Astrocyte of the cerebellum (primary cell): ENCODE measurements around the gene KNCN.

Source experiments
- DNase-seq: peaks from one replicate; pipeline ENCODE4 v3.0.0-alpha.2; 2011; ENCODE audit warnings: low read depth
- H3K4me3 ChIP-seq: 2 replicates; pipeline ENCODE4 v1.5.1; 2011; ENCODE audit warnings: mild to moderate bottlenecking, low read depth, low read length, moderate library complexity
- in situ Hi-C: cut with HindIII; loops from 2 replicates; pipeline ENCODE4 v1.10.0; 2017; ENCODE audit warnings: low sequenced_read_pairs
- TF ChIP-seq, protein P1 (sequence below): IDR thresholded peaks from 2 replicates; pipeline ENCODE4 v1.5.1; 2012; ENCODE audit warnings: low read length, low read depth, moderate library complexity, mild to moderate bottlenecking; ENCODE audit errors: missing control alignments

The KNCN gene

GRCh38 chr1:46527474-46528296, 23.8 kb downstream of the KNCN start:
- peak; percentile 48 for DNase-seq
- in situ Hi-C loops = loop anchor here (5.0 kb wide), 1 partner anchor 50 kb away; no protein-coding TSS in a partner anchor
- TF ChIP-seq, protein P1, sequence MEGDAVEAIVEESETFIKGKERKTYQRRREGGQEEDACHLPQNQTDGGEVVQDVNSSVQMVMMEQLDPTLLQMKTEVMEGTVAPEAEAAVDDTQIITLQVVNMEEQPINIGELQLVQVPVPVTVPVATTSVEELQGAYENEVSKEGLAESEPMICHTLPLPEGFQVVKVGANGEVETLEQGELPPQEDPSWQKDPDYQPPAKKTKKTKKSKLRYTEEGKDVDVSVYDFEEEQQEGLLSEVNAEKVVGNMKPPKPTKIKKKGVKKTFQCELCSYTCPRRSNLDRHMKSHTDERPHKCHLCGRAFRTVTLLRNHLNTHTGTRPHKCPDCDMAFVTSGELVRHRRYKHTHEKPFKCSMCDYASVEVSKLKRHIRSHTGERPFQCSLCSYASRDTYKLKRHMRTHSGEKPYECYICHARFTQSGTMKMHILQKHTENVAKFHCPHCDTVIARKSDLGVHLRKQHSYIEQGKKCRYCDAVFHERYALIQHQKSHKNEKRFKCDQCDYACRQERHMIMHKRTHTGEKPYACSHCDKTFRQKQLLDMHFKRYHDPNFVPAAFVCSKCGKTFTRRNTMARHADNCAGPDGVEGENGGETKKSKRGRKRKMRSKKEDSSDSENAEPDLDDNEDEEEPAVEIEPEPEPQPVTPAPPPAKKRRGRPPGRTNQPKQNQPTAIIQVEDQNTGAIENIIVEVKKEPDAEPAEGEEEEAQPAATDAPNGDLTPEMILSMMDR = peak; percentile 93

DNA sequence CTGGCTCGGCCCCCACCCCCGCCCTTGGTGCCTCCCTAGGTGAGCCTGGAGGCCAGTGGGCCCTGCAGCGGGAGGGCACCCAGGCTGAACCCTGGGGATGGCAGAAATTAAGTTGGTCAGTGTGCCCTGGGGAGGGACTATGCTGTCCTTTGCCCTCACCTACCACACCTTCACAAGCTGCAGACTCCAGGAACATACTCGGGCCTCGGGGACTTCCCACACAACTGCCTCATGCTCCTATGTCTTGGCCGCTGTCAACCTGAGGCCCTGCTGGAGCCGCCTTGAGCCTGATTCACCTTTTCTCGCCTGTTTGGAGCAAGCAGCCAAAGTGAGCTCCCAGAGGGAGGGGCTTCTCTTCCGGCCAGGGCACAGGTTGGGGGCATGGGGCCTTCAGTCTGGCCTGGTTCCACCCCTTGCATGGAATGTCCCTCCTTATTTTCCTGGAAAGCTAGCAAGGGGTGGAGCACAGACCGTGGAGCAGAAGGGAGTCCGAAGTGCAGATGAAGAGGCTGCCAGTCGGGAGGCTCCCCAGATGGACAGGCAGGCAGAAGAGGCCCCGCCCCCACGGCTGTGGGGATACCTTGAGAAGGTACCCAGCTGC, 24.7 kb downstream of the KNCN start:
- in situ Hi-C loops = loop anchor here (5.0 kb wide), 1 partner anchor 49 kb away; no protein-coding TSS in a partner anchor
- DNase-seq = no peak
- TF ChIP-seq, protein P1 = no peak
- H3K4me3 ChIP-seq = no peak overlapping the region

More at GRCh38 chr1:46527474-46528296, 23.8 kb downstream of the KNCN start:
- H3K4me3 ChIP-seq = no peak overlapping the region

DNA sequence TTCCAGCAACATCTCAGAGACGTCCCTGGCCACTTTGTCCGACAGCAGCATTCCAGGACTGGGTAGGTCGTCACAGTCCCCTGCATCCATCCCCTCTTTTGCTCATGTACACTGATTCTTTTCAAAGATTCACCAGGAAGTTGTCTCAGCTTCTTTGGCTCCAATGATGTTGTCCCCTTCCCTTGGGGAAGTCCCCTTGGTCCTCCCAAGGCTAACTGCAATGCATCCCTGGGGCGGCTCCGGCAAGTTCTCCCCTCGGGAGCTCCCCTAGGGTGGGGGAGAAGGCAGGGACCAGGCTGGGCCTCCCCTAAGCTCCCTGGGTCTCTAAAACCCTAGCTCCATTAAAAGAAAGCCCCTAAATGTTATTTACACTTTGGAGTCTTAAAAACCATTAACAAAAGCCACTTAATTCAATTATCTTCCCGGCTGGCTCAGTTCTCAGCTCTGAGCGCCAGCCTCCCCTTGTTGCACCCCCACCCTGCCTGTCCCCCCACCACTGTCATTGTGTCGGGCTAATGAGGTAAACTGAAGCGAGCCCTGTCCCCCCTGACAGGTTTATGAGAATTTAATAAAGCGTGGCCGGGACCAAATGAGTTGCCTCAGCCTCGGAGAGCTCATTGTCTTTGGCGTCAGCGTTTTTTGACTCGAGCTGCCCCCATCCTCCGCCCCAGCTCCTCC, 25.3 kb downstream of the KNCN start:
- no peak overlapping the region for H3K4me3 ChIP-seq
- TF ChIP-seq, protein P1 = no peak
- in situ Hi-C loops = loop anchor here (5.0 kb wide), 1 partner anchor 49 kb away; no protein-coding TSS in a partner anchor
- no peak for DNase-seq

- TF ChIP-seq, protein P1 = no peak
- in situ Hi-C loops = loop anchor here (5.0 kb wide), 1 partner anchor 48 kb away; no protein-coding TSS in a partner anchor
- H3K4me3 ChIP-seq = no peak overlapping the region
Observed at GRCh38 chr1:46525253-46525983, 26.0 kb downstream of the KNCN start.

DNA sequence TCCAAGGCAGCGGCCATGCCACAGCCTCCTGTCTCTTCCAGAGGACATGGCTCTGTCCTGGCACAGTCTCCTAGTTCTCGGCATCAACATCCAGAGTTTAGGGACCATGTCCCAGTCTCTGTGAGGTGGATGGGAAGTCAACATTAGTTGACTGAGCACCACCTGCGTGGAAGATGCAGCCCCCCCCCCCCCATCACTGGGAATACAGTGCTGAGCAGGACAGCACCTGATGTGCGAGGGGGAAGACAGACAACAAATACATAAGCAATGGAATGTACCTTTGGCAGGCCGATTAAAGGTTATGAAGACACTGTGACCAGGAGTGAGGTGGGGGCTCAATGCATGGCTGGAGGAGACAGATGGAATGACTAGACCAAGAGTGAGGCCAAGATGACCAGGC, 26.6 kb downstream of the KNCN start:
- in situ Hi-C loops = loop anchor here (5.0 kb wide), 1 partner anchor 48 kb away; no protein-coding TSS in a partner anchor
- TF ChIP-seq, protein P1 = no peak
- no peak overlapping the region for H3K4me3 ChIP-seq
- no peak for DNase-seq

More at GRCh38 chr1:46525253-46525983, 26.0 kb downstream of the KNCN start:
- no peak for DNase-seq
